H1 (cell line): Measurements from ENCODE around the gene NUP88. TPM values are rescaled to one million over a fixed set of nuclear protein-coding genes. Genes with fewer than 3 reads are reported as not detected.

Experiments used
- CHD2 ChIP-seq: IDR thresholded peaks from 2 replicates; pipeline ENCODE4 v1.6.1; 2012; ENCODE audit warnings: low read length, improper control_type of control experiment
- SIN3A ChIP-seq, 2 experiments: IDR thresholded peaks in 1 of 2; conservative IDR thresholded peaks in 1 of 2; 2 replicates each; pipeline ENCODE4 v1.6.1; 2011 to 2012; ENCODE audit warnings: low read length in 2 of 2, improper control_type of control experiment in 1 of 2, low read depth in 1 of 2, mild to moderate bottlenecking in 1 of 2
- SUZ12 ChIP-seq: fragments of 200-600 bp; sonication (generic); IDR thresholded peaks from 2 replicates; pipeline ENCODE4 v1.6.1; 2012; ENCODE audit warnings: mild to moderate bottlenecking, inconsistent platforms, low read length, moderate library complexity, mixed read lengths
- polyA plus RNA-seq, 7 experiments: library from polyadenylated mRNA; depleted of rRNA in 3 of 7; stranded (reverse) in 5 of 7; unstranded in 2 of 7; fragments of >200 nt in 5 of 7; fragments of 200-250 nt in 2 of 7; gene quantifications; 1 replicate in 5 of 7; 2 replicates in 1 of 7; 4 replicates in 1 of 7; pipeline versions ENCODE4 v1.2.1 to v1.2.3, GENCODE V29; 2011 to 2013; ENCODE audit warnings: missing spikeins in 2 of 7, mixed read lengths in 2 of 7
- total RNA-seq: library from RNA; stranded (reverse); fragmentation: NEBNext Ultra II Directional; extraction: Animal tissue kit (Norgen Biotek cat#: 25700); gene quantifications from 2 replicates; pipeline ENCODE4 v1.2.1, GENCODE V29; 2021
- TF ChIP-seq, protein P1 (sequence below): fragments of 300-600 bp; sonication (generic); IDR thresholded peaks from 2 replicates; pipeline ENCODE4 v1.7.1; 2012; ENCODE audit warnings: low read length, moderate library complexity, mild to moderate bottlenecking, inconsistent platforms; ENCODE audit not compliant: insufficient replicate concordance
- TF ChIP-seq, protein P2 (sequence below): IDR thresholded peaks from 2 replicates; pipeline ENCODE4 v1.6.1; 2012; ENCODE audit warnings: inconsistent platforms

The NUP88 gene
- total and polyA plus RNA-seq, 2 of the 8 experiments (the other 6 are each of a cell fraction or from before 2014, with no cell fraction given) = 77.4 to 105 TPM

GRCh38 chr17:5430413-5430999 lies 11.0 kb upstream of the NUP88 start (continued):
- TF ChIP-seq, protein P1, sequence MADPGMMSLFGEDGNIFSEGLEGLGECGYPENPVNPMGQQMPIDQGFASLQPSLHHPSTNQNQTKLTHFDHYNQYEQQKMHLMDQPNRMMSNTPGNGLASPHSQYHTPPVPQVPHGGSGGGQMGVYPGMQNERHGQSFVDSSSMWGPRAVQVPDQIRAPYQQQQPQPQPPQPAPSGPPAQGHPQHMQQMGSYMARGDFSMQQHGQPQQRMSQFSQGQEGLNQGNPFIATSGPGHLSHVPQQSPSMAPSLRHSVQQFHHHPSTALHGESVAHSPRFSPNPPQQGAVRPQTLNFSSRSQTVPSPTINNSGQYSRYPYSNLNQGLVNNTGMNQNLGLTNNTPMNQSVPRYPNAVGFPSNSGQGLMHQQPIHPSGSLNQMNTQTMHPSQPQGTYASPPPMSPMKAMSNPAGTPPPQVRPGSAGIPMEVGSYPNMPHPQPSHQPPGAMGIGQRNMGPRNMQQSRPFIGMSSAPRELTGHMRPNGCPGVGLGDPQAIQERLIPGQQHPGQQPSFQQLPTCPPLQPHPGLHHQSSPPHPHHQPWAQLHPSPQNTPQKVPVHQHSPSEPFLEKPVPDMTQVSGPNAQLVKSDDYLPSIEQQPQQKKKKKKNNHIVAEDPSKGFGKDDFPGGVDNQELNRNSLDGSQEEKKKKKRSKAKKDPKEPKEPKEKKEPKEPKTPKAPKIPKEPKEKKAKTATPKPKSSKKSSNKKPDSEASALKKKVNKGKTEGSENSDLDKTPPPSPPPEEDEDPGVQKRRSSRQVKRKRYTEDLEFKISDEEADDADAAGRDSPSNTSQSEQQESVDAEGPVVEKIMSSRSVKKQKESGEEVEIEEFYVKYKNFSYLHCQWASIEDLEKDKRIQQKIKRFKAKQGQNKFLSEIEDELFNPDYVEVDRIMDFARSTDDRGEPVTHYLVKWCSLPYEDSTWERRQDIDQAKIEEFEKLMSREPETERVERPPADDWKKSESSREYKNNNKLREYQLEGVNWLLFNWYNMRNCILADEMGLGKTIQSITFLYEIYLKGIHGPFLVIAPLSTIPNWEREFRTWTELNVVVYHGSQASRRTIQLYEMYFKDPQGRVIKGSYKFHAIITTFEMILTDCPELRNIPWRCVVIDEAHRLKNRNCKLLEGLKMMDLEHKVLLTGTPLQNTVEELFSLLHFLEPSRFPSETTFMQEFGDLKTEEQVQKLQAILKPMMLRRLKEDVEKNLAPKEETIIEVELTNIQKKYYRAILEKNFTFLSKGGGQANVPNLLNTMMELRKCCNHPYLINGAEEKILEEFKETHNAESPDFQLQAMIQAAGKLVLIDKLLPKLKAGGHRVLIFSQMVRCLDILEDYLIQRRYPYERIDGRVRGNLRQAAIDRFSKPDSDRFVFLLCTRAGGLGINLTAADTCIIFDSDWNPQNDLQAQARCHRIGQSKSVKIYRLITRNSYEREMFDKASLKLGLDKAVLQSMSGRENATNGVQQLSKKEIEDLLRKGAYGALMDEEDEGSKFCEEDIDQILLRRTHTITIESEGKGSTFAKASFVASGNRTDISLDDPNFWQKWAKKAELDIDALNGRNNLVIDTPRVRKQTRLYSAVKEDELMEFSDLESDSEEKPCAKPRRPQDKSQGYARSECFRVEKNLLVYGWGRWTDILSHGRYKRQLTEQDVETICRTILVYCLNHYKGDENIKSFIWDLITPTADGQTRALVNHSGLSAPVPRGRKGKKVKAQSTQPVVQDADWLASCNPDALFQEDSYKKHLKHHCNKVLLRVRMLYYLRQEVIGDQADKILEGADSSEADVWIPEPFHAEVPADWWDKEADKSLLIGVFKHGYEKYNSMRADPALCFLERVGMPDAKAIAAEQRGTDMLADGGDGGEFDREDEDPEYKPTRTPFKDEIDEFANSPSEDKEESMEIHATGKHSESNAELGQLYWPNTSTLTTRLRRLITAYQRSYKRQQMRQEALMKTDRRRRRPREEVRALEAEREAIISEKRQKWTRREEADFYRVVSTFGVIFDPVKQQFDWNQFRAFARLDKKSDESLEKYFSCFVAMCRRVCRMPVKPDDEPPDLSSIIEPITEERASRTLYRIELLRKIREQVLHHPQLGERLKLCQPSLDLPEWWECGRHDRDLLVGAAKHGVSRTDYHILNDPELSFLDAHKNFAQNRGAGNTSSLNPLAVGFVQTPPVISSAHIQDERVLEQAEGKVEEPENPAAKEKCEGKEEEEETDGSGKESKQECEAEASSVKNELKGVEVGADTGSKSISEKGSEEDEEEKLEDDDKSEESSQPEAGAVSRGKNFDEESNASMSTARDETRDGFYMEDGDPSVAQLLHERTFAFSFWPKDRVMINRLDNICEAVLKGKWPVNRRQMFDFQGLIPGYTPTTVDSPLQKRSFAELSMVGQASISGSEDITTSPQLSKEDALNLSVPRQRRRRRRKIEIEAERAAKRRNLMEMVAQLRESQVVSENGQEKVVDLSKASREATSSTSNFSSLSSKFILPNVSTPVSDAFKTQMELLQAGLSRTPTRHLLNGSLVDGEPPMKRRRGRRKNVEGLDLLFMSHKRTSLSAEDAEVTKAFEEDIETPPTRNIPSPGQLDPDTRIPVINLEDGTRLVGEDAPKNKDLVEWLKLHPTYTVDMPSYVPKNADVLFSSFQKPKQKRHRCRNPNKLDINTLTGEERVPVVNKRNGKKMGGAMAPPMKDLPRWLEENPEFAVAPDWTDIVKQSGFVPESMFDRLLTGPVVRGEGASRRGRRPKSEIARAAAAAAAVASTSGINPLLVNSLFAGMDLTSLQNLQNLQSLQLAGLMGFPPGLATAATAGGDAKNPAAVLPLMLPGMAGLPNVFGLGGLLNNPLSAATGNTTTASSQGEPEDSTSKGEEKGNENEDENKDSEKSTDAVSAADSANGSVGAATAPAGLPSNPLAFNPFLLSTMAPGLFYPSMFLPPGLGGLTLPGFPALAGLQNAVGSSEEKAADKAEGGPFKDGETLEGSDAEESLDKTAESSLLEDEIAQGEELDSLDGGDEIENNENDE = no peak
- TF ChIP-seq CHD2 (no peak), SIN3A (conservative IDR thresholded peaks at IDR 0.05 in 1 of 2, IDR thresholded peaks at IDR 0.05 in 1 of 2; ENCODE audit: low read depth in 1 of 2, low read length in 2 of 2) (no peak), SUZ12 (no peak)
- TF ChIP-seq, protein P2, sequence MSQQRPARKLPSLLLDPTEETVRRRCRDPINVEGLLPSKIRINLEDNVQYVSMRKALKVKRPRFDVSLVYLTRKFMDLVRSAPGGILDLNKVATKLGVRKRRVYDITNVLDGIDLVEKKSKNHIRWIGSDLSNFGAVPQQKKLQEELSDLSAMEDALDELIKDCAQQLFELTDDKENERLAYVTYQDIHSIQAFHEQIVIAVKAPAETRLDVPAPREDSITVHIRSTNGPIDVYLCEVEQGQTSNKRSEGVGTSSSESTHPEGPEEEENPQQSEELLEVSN = no peak
